Tibial nerve (tissue), 4 donors: ENCODE measurements around the gene GOLGA6L7.
"Not testable (repeated sequence)": the region's sequence is repeated elsewhere in the genome, so short reads cannot be mapped to it uniquely, and the experiment has no call there.

Experiments used
- EP300 ChIP-seq, 2 donors: sonication (generic); formaldehyde crosslinking; IDR thresholded peaks; one replicate each; pipeline ENCODE4 v1.6.1; 2017; ENCODE audit warnings: antibody characterized with exemption in 2 of 2, mild to moderate bottlenecking in 1 of 2
- TF ChIP-seq, protein P1 (sequence below), 5 experiments: fragments of 200-600 bp in 3 of 5; fragments of 450-650 bp in 2 of 5; sonication (generic) in 3 of 5; IDR thresholded peaks; one replicate each; pipeline ENCODE4 v1.5.1; 2016 to 2019; ENCODE audit warnings: antibody characterized with exemption in 5 of 5, mild to moderate bottlenecking in 3 of 5, moderate library complexity in 2 of 5

DNA sequence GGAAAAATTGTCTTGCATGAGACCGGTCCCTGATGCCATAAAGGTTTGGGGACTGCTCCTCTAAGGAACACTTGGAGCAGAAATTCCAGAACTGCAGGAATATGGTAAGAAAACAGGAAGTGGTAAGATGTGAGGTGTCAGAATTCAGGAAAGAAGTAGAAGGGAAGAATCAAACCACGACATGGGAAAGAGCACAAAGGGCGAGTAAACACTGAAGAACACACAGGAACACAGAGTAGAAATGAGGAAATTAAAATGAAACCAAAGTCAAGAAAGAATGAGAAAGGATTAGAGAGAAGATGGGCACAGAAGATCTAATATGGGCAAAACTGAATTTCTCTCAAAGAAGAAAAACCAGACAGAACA lies 28.5 kb downstream of the GOLGA6L7 start:
- TF ChIP-seq, protein P1, sequence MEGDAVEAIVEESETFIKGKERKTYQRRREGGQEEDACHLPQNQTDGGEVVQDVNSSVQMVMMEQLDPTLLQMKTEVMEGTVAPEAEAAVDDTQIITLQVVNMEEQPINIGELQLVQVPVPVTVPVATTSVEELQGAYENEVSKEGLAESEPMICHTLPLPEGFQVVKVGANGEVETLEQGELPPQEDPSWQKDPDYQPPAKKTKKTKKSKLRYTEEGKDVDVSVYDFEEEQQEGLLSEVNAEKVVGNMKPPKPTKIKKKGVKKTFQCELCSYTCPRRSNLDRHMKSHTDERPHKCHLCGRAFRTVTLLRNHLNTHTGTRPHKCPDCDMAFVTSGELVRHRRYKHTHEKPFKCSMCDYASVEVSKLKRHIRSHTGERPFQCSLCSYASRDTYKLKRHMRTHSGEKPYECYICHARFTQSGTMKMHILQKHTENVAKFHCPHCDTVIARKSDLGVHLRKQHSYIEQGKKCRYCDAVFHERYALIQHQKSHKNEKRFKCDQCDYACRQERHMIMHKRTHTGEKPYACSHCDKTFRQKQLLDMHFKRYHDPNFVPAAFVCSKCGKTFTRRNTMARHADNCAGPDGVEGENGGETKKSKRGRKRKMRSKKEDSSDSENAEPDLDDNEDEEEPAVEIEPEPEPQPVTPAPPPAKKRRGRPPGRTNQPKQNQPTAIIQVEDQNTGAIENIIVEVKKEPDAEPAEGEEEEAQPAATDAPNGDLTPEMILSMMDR (IDR thresholded peaks at IDR 0.05): not testable (repeated sequence)
- TF ChIP-seq EP300 (IDR thresholded peaks at IDR 0.05): not testable (repeated sequence)
